LNCaP clone FGC (cell line): ENCODE results near the gene PPT2.
"Not testable (repeated sequence)": the region's sequence is repeated elsewhere in the genome, so short reads cannot be mapped to it uniquely, and the experiment has no call there.

ENCODE experiments used
- DNase-seq: peaks from one replicate; pipeline ENCODE4 v3.0.0-alpha.2; 2011; ENCODE audit warnings: low read depth
- H3K4me3 ChIP-seq: 2 replicates; pipeline ENCODE4 v1.5.1; 2011; ENCODE audit warnings: mild to moderate bottlenecking, low read depth, low read length, control low read depth
- TF ChIP-seq, protein P1 (sequence below): IDR thresholded peaks from 2 replicates; pipeline ENCODE4 v1.5.1; 2012; ENCODE audit warnings: mild to moderate bottlenecking; ENCODE audit not compliant: control insufficient read depth, insufficient read depth; ENCODE audit errors: extremely low read depth

Gene PPT2

DNA sequence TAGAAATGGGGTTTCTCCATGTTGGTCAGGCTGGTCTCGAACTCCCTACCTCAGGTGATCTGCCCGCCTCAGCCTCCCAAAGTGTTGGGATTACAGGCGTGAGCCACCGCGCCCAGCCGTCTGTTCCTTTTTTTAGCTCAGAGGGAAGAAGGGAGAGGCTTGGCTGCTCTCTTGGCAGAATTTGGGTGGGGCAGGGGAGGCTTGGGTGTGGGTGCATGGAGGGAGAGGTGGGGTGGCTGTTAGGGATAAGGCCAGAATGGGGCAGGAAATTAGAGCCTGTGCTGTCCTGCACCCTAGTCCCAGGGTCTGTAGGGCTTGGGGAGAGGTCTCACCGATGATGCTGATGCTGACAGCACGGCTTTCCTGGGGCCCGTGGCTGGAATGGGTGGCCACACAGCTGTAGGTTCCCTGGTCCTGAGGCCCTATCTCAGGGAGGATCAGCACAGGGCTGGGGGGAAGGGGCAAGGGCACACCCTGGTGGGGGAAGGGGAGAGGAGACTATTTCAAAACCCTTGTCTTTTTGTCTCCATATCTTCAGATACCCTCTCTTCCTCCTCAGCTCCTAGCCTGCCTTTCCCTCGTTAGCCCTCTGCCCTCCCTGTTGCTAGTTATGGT is 28.1 kb downstream of the PPT2 start:
- H3K4me3 ChIP-seq: no peak overlapping the region
- no peak for DNase-seq
- TF ChIP-seq, protein P1, sequence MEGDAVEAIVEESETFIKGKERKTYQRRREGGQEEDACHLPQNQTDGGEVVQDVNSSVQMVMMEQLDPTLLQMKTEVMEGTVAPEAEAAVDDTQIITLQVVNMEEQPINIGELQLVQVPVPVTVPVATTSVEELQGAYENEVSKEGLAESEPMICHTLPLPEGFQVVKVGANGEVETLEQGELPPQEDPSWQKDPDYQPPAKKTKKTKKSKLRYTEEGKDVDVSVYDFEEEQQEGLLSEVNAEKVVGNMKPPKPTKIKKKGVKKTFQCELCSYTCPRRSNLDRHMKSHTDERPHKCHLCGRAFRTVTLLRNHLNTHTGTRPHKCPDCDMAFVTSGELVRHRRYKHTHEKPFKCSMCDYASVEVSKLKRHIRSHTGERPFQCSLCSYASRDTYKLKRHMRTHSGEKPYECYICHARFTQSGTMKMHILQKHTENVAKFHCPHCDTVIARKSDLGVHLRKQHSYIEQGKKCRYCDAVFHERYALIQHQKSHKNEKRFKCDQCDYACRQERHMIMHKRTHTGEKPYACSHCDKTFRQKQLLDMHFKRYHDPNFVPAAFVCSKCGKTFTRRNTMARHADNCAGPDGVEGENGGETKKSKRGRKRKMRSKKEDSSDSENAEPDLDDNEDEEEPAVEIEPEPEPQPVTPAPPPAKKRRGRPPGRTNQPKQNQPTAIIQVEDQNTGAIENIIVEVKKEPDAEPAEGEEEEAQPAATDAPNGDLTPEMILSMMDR: no peak

DNA sequence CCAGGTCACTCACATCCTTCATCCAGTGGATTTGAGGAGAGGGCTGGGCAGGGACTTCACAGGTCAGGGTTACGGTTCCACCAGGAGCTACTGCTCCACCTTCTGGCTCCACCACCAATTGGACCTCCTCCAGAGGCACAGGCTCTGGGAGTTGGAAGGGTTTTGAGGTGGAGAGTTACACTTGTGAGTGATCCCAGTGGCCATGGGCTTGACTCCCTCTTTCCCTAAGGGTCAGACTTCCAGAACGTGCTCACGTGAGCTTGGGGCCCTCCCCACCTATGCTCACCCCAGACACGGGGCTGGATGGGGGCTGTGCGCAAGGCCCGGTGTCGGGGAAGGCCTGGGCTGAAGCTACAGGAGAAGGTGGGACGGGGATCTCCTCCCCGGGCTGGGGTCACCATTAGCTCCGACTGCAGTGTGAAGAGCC is 28.6 kb downstream of the PPT2 start:
- no peak for DNase-seq
- TF ChIP-seq, protein P1: no peak

DNA sequence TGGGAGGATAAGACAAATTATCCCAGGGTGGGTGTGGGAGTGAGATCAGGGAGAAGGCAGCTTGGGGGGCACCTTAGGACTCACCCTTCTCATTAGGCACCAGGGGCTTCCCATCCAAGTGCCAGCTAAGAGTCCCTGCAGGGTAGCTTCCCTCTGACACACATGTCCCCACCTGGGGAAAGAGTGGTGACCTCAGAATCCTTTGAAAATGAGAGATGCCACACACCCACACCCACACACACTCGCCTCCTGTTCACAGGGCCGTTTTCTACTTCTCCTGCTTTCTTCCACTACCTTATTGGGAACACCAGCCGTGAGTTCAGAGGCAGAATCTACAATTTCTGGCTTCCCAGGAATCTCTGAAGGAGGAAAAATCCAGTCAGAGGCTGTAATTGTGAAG is 29.1 kb downstream of the PPT2 start:
- TF ChIP-seq, protein P1: no peak

More for the DNA sequence above, 28.6 kb downstream of the PPT2 start:
- H3K4me3 ChIP-seq: no peak overlapping the region

DNA sequence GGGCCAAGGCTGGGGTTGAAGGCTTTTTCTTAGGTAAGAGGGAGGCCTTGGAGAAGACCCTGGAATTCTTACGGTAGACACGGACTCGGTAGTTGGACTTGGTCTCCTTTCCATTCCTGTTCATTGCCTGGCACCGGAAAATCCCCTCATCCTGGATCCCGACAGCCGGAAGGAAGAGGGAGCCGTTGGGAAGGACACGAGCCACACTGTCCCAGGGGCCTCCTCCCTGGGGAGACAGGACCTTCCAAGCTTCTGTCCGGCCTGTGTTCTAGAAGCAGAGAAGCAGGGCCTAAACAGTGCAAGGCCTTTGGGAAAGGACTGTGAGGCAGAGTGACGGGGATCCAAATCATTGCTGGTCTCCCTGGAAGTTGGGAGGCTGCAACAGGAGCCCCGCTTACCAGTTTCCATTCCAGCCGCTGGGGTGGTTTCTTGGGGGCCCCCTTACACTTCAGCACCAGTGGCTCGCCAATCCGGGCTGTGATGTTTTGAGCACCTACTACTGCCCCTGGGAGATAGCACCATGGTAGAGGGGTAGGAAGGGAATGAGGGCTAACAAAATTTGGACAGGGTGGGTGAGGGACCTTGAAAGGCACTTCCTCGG is 29.6 kb downstream of the PPT2 start:
- TF ChIP-seq, protein P1: no peak
- DNase-seq: no peak
- no peak overlapping the region for H3K4me3 ChIP-seq

More for the DNA sequence above, 29.1 kb downstream of the PPT2 start:
- H3K4me3 ChIP-seq: no peak overlapping the region
- no peak for DNase-seq

DNA sequence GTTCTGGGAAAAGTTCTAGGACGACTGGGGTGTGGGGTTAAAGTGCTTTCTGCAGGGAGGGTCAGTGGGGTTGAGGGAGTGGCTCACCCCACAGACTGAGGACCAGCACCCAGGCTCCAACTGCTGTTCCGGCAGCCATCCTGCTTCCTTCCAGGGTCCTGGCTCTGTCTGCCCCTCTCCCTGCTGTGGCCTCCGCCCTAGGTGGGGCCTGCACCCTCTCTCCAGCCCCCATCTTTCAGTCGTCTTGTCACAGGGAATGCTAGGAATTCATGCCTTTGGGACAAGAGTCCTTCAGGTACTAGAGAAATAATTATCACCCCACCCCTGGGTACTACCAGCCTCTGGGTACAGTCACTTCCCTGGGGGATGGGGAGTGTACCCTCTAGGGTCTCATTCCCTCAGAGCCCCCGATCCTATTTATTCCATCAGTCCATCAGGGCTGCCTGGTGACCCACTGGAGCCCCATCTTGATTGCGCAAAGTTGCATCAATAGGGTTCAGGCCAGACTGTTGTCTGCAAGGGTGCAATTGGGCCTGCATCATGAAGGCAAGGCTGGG is 30.2 kb downstream of the PPT2 start, which contains the start of gene AGER:
TSS of gene AGER (minus strand) at position 170 of the 557 bp plus-strand sequence. CDS start at position 139, 31 bp downstream.
- no peak within 1 kb of the TSS for H3K4me3 ChIP-seq
- TF ChIP-seq, protein P1: no peak
- no peak for DNase-seq

DNA sequence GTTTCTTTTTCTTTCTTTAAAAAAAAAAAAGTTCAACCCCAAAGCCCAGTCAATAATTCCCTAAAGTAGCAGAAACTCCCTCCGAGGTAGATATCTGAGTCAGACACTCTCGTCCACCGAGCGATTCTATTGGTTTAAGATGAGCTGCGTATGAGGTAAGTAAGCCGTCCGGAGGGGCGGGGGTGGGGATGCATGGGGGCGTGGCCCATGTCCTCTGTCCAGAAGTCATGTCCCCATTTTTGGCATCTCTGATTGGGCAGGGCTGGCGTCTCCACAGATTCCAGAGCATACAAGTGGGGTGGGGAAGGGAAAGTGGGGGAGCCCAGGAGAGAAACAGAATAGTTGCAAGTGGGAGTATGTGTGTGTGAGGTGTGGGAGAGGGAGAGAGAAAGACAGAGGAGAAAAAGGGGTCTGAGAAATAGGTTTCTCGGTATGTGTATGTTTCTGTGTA is 31.8 kb downstream of the PPT2 start:
- DNase-seq, H3K4me3 ChIP-seq: not testable (repeated sequence)

DNA sequence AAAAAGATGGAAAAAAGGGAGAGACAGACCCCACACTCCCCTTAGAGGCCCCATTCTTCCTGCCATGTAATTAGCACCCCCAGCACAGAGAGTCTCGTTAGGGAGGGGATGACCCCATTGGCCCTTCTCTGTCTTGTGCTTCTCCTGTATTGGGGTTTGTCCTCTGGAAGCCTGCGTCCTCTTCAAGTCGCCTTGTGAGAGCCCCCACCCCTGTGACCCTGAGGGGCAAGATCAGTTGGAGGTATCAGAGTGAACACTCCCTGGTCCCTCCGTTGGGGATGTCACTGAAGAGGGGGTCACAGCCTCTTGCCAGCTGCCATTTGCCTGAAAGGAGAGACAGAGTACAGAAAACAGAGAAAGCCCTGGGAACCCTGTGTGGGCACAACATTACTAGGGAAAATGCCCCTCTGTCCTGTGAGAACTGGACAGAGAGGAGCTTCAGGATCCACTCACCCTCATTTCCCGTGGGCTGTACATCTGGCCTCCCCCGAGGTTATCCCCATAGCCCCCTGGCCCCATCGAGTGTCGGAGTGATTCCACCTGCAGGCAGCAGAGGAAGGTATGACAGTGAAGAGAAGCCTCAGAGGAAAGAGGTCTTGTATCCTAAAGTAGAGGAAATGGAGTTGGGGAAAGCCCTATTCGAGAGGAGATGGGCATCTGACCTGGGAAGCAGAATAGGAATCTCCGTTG is 32.4 kb downstream of the PPT2 start:
- H3K4me3 ChIP-seq, DNase-seq: not testable (repeated sequence)
